ENCODE data around the gene SMKR1. TPM values are rescaled to one million over a fixed set of nuclear protein-coding genes. Genes with fewer than 3 reads are reported as not detected.
A peak's percentile ranks its signal among the peaks of the same experiment; 100 is the strongest.
"Not testable (repeated sequence)": the region's sequence is repeated elsewhere in the genome, so short reads cannot be mapped to it uniquely, and the experiment has no call there.

The SMKR1 gene
- total and polyA plus RNA-seq, 7 experiments from 2014 or later, result 1.1 to 6.3 (median 2.3) TPM

DNA sequence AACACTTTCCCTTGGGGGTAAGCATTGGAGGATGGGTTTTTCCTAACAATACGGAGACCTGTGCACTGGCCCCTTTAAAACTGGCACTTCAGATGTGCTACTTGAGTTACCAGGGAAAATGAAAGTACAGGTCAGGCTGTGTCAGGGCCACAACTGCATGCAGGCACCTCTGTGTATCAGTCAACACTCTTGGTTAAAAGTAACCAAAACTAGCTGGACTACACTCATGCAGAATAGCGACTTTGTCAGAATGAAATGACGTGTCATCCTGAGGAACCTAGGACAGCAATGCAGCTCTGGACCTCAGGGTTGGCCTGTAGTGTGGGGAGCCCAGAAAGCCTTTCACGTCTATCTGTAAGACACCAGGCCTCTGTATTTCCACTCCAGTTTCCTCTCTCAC lies 33.8 kb upstream of the SMKR1 start:
- H3K27ac ChIP-seq (ENCODE audit: low read depth, low read length), result no peak overlapping the region
- CTCF ChIA-PET, result interaction anchor here (0.6 to 7.2 kb wide), 2 partner anchors 12 to 100 kb away, joined by 5 to 67 read pairs; no protein-coding TSS in a partner anchor
- Mint-ChIP-seq H3K27me3 (no peaks in the 10 kb centered on the region), H3K36me3 (no peaks in the 10 kb centered on the region), H3K27ac (no peak overlapping the region), H3K9me3 (no peaks in the 10 kb centered on the region), H3K4me3 (no peak overlapping the region), H3K4me1 (peaks cover 0 to 12% (median 0%) of the 10 kb centered on the region in 7 donors)
- no peak for DNase-seq
- H3K4me3 ChIP-seq (ENCODE audit: low read length), result no peak overlapping the region
- no peaks in the 10 kb centered on the region for H3K27me3 ChIP-seq (ENCODE audit: control insufficient read depth in 2 of 2, insufficient read depth in 2 of 2, low read length in 2 of 2)
- no peaks in the 10 kb centered on the region for H3K9me3 ChIP-seq (ENCODE audit: control insufficient read depth in 2 of 3, low read length in 3 of 3)
- no peaks in the 10 kb centered on the region for H3K4me1 ChIP-seq (ENCODE audit: control insufficient read depth in 2 of 2, insufficient read depth in 2 of 2, low read length in 2 of 2)
- intact Hi-C loops (cut with micrococcal nuclease), result no loop called here
- POLR2A ChIA-PET, result no interaction called here
- no peaks in the 10 kb centered on the region for H3K36me3 ChIP-seq (ENCODE audit: control insufficient read depth in 2 of 3, insufficient read depth in 3 of 3, low read length in 3 of 3)
- no peak for ATAC-seq

DNA sequence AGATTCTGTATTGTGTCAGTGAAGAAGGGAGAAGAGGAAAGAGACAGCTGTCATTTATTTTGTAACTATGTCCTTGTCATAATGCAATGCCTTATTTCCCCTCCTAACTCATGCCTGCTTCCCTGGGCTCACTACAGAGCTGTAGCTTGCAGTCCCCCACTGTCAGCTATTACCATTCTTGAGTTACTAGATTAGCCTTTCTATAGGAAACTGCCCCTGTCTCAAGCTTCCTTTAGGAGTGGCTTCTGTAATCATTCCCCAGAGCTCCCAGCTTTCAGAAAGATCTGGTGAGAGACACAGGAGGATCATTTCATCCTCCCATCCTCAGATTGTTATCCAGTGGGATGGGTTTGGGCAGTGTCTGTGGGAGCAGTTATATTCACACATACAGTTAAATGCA lies 32.4 kb upstream of the SMKR1 start:
- CTCF ChIA-PET, result interaction anchor here (1.1 to 7.2 kb wide), 4 partner anchors 101 to 303 kb away, joined by 3 to 67 read pairs (median 4); no protein-coding TSS in a partner anchor
- ATAC-seq, result no peak
- POLR2A ChIA-PET, result interaction anchor here (1.1 kb wide), 1 partner anchor 13 kb away, joined by 3 read pairs; no protein-coding TSS in a partner anchor
- Mint-ChIP-seq H3K9me3 (peaks cover 0 to 1% (median 0%) of the 10 kb centered on the region in 11 donors), H3K4me1 (peaks cover 0 to 12% (median 0%) of the 10 kb centered on the region in 7 donors), H3K27ac (peak overlapping the region in 1 of 9 donors; percentile 13), H3K36me3 (peaks cover 0 to 2% (median 0%) of the 10 kb centered on the region in 5 donors), H3K4me3 (no peak overlapping the region), H3K27me3 (no peaks in the 10 kb centered on the region)
- no peak for DNase-seq
- H3K4me1 ChIP-seq (ENCODE audit: control insufficient read depth in 2 of 2, insufficient read depth in 2 of 2, low read length in 2 of 2), result no peaks in the 10 kb centered on the region
- no peaks in the 10 kb centered on the region for H3K9me3 ChIP-seq (ENCODE audit: control insufficient read depth in 2 of 3, low read length in 3 of 3)
- H3K27me3 ChIP-seq (ENCODE audit: control insufficient read depth in 2 of 2, insufficient read depth in 2 of 2, low read length in 2 of 2), result no peaks in the 10 kb centered on the region
- intact Hi-C loops (cut with micrococcal nuclease), result loop anchor here (5.0 to 10.0 kb wide), 2 partner anchors 542 to 545 kb away; no protein-coding TSS in a partner anchor
- H3K27ac ChIP-seq (ENCODE audit: low read depth, low read length), result no peak overlapping the region
- no peaks in the 10 kb centered on the region for H3K36me3 ChIP-seq (ENCODE audit: control insufficient read depth in 2 of 3, insufficient read depth in 3 of 3, low read length in 3 of 3)
- no peak overlapping the region for H3K4me3 ChIP-seq (ENCODE audit: low read length)

DNA sequence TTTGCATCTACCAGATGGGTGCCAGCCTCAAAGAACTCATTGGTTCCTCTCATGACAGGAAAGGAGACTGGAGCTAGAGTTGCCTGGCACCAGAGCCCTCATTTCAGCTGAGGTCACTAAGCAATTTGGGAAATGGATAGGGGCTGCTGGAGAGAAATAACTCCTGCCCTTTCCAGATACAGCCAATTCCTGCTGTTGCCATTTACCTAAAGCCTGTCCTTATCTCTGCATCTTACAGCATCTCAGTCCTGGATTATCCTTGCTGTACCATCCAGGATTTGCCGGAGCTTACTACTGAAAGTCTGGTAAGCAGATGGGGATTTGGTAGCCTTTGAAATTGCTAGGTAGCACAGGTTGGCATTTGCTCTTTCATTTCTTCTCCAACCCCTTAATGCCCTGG lies 31.9 kb upstream of the SMKR1 start:
- ChIA-PET CTCF (interaction anchor here (1.1 to 7.2 kb wide), 4 partner anchors 102 to 304 kb away, joined by 3 to 67 read pairs (median 4); no protein-coding TSS in a partner anchor), POLR2A (interaction anchor here (1.1 kb wide), 1 partner anchor 12 kb away, joined by 3 read pairs; no protein-coding TSS in a partner anchor)
- DNase-seq, result no peak
- no peaks in the 10 kb centered on the region for H3K27me3 ChIP-seq (ENCODE audit: control insufficient read depth in 2 of 2, insufficient read depth in 2 of 2, low read length in 2 of 2)
- H3K9me3 ChIP-seq (ENCODE audit: control insufficient read depth in 2 of 3, low read length in 3 of 3), result no peaks in the 10 kb centered on the region
- no peaks in the 10 kb centered on the region for H3K36me3 ChIP-seq (ENCODE audit: control insufficient read depth in 2 of 3, insufficient read depth in 3 of 3, low read length in 3 of 3)
- Mint-ChIP-seq H3K9me3 (peaks cover 0 to 5% (median 0%) of the 10 kb centered on the region in 11 donors), H3K4me1 (peaks cover 0 to 12% (median 0%) of the 10 kb centered on the region in 7 donors), H3K4me3 (no peak overlapping the region), H3K27ac (peak overlapping the region in 1 of 9 donors; percentile 13), H3K27me3 (no peaks in the 10 kb centered on the region), H3K36me3 (peaks cover 0 to 4% (median 0%) of the 10 kb centered on the region in 5 donors)
- no peak overlapping the region for H3K27ac ChIP-seq (ENCODE audit: low read depth, low read length)
- H3K4me1 ChIP-seq (ENCODE audit: control insufficient read depth in 2 of 2, insufficient read depth in 2 of 2, low read length in 2 of 2), result no peaks in the 10 kb centered on the region
- no peak for ATAC-seq
- H3K4me3 ChIP-seq (ENCODE audit: low read length), result no peak overlapping the region
- intact Hi-C loops (cut with micrococcal nuclease), result loop anchor here (5.0 to 10.0 kb wide), 2 partner anchors 542 to 544 kb away; no protein-coding TSS in a partner anchor

DNA sequence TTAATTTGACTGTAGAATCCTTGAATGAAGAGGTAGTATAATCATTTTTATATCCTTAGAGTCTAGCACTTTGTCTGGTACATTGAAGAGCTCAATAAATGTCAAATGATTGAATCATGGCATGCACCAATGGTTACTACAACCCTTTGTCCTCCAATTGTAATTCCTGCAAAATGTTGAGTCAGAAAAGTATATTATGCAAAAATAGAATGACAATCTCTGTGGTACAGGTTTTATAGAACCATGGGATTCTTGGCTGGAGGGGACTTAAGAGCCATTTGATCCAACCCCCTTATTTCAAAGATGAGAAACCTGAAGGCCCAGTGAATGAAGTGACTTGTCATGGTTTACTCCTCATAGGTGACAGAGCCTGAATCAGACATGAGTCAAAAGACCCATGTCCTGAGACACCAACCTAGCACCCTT lies 30.9 kb upstream of the SMKR1 start:
- no peak overlapping the region for H3K27ac Mint-ChIP-seq
- no peak overlapping the region for H3K4me3 Mint-ChIP-seq
- Histone ChIP-seq H3K4me1 (ENCODE audit: control insufficient read depth in 2 of 2, insufficient read depth in 2 of 2, low read length in 2 of 2) (no peaks in the 10 kb centered on the region), H3K27ac (ENCODE audit: low read depth, low read length) (no peak overlapping the region), H3K36me3 (ENCODE audit: control insufficient read depth in 2 of 3, insufficient read depth in 3 of 3, low read length in 3 of 3) (no peaks in the 10 kb centered on the region), H3K4me3 (ENCODE audit: low read length) (no peak overlapping the region), H3K9me3 (ENCODE audit: control insufficient read depth in 2 of 3, low read length in 3 of 3) (no peaks in the 10 kb centered on the region), H3K27me3 (ENCODE audit: control insufficient read depth in 2 of 2, insufficient read depth in 2 of 2, low read length in 2 of 2) (no peaks in the 10 kb centered on the region)
- peaks cover 0 to 5% (median 0%) of the 10 kb centered on the region in 11 donors for H3K9me3 Mint-ChIP-seq
- peaks cover 0 to 12% (median 0%) of the 10 kb centered on the region in 7 donors for H3K4me1 Mint-ChIP-seq
- ChIA-PET POLR2A (interaction anchor here (0.6 to 1.1 kb wide), 2 partner anchors 11 to 128 kb away, joined by 3 read pairs; no protein-coding TSS in a partner anchor), CTCF (interaction anchor here (0.7 to 7.2 kb wide), 13 partner anchors 8 to 253 kb away, joined by 3 to 67 read pairs (median 3); partner anchors contain the start of gene STRIP2)
- no peaks in the 10 kb centered on the region for H3K27me3 Mint-ChIP-seq
- H3K36me3 Mint-ChIP-seq, result peaks cover 0 to 6% (median 0%) of the 10 kb centered on the region in 5 donors
- ATAC-seq (no peak), DNase-seq (no peak)
- intact Hi-C loops (cut with micrococcal nuclease), result loop anchor here (5.0 to 10.0 kb wide), 2 partner anchors 541 to 543 kb away; no protein-coding TSS in a partner anchor

DNA sequence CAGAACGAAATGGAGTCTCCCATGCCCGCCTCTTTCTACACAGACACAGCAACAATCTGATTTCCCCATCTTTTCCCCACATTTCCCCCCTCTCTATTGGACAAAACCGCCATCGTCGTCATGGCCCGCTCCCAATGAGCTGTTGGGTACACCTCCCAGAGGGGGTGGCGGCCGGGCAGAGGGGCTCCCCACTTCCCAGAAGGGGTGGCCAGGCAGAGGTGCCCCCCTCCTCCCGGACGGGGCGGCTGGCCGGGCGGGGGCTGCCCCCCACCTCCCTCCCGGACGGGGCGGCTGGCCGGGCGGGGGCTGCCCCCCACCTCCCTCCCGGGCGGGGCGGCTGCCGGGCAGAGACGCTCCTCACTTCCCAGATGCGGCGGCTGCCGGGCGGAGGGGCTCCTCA lies 26.4 kb upstream of the SMKR1 start:
- H3K4me1 Mint-ChIP-seq; CTCF ChIA-PET; DNase-seq; H3K9me3 ChIP-seq (ENCODE audit: control insufficient read depth in 2 of 3, low read length in 3 of 3); ATAC-seq; H3K4me3 ChIP-seq (ENCODE audit: low read length); POLR2A ChIA-PET; H3K9me3 Mint-ChIP-seq; H3K4me1 ChIP-seq (ENCODE audit: control insufficient read depth in 2 of 2, insufficient read depth in 2 of 2, low read length in 2 of 2); H3K27me3 Mint-ChIP-seq; H3K27me3 ChIP-seq (ENCODE audit: control insufficient read depth in 2 of 2, insufficient read depth in 2 of 2, low read length in 2 of 2); H3K4me3 Mint-ChIP-seq; H3K36me3 ChIP-seq (ENCODE audit: control insufficient read depth in 2 of 3, insufficient read depth in 3 of 3, low read length in 3 of 3); H3K27ac ChIP-seq (ENCODE audit: low read depth, low read length); H3K27ac Mint-ChIP-seq: not testable (repeated sequence)
- intact Hi-C loops (cut with micrococcal nuclease), result loop anchor here in 1 of 2 donors (10.0 kb wide), 1 partner anchor 539 kb away; no protein-coding TSS in a partner anchor
- H3K36me3 Mint-ChIP-seq, result peaks cover 0 to 10% (median 0%) of the 10 kb centered on the region in 5 donors

DNA sequence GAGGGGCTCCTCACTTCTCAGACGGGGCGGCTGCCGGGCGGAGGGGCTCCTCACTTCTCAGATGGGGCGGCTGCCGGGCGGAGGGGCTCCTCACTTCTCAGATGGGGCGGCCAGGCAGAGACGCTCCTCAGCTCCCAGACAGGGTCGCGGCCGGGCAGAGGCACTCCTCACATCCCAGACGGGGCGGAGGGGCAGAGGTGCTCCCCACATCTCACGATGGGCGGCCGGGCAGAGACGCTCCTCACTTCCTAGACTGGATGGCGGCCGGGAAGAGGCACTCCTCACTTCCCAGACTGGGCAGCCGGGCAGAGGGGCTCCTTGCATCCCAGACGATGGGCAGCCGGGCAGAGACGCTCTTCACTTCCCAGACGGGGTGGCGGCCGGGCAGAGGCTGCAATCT lies 25.9 kb upstream of the SMKR1 start:
- H3K27ac Mint-ChIP-seq; H3K27ac ChIP-seq (ENCODE audit: low read depth, low read length); H3K4me1 Mint-ChIP-seq; H3K4me3 ChIP-seq (ENCODE audit: low read length); CTCF ChIA-PET; DNase-seq; POLR2A ChIA-PET; H3K36me3 ChIP-seq (ENCODE audit: control insufficient read depth in 2 of 3, insufficient read depth in 3 of 3, low read length in 3 of 3); H3K27me3 ChIP-seq (ENCODE audit: control insufficient read depth in 2 of 2, insufficient read depth in 2 of 2, low read length in 2 of 2); H3K4me1 ChIP-seq (ENCODE audit: control insufficient read depth in 2 of 2, insufficient read depth in 2 of 2, low read length in 2 of 2); H3K9me3 Mint-ChIP-seq; ATAC-seq; H3K4me3 Mint-ChIP-seq; H3K9me3 ChIP-seq (ENCODE audit: control insufficient read depth in 2 of 3, low read length in 3 of 3); H3K27me3 Mint-ChIP-seq: not testable (repeated sequence)
- H3K36me3 Mint-ChIP-seq, result peaks cover 0 to 12% (median 0%) of the 10 kb centered on the region in 5 donors
- intact Hi-C loops (cut with micrococcal nuclease), result loop anchor here in 1 of 2 donors (10.0 kb wide), 1 partner anchor 538 kb away; no protein-coding TSS in a partner anchor

Measured in naive thymus-derived CD4-positive, alpha-beta T cell (primary cell).